Right kidney (tissue), 1 donor: ENCODE measurements around the gene EHD1.

ENCODE experiments used
- DNase-seq: peaks from one replicate; pipeline ENCODE4 v3.0.0-alpha.2; 2016

Gene EHD1

GRCh38 chr11:64911142-64911541 lies 32.7 kb upstream of the EHD1 start:
- DNase-seq = no peak

GRCh38 chr11:64910451-64911093 lies 32.2 kb upstream of the EHD1 start:
- no peak for DNase-seq

GRCh38 chr11:64909653-64910343 lies 31.4 kb upstream of the EHD1 start:
- DNase-seq = no peak

GRCh38 chr11:64908766-64909165 lies 30.3 kb upstream of the EHD1 start:
- no peak for DNase-seq

- no peak for DNase-seq
Measured at GRCh38 chr11:64906314-64906635, 27.9 kb upstream of the EHD1 start.

GRCh38 chr11:64905516-64906313 lies 27.3 kb upstream of the EHD1 start:
- DNase-seq = no peak

- no peak for DNase-seq
Measured at GRCh38 chr11:64903291-64903833, 24.9 kb upstream of the EHD1 start.

- no peak for DNase-seq
Measured at GRCh38 chr11:64902102-64902900, 23.9 kb upstream of the EHD1 start.

GRCh38 chr11:64900774-64901173 lies 22.4 kb upstream of the EHD1 start:
- DNase-seq = no peak

- DNase-seq = no peak
Measured at GRCh38 chr11:64900263-64900678, 21.9 kb upstream of the EHD1 start.

GRCh38 chr11:64898541-64898940 lies 20.1 kb upstream of the EHD1 start:
- DNase-seq = no peak

- DNase-seq = no peak
Measured at GRCh38 chr11:64898076-64898445, 19.6 kb upstream of the EHD1 start.

GRCh38 chr11:64897381-64898075 lies 19.1 kb upstream of the EHD1 start:
- no peak for DNase-seq

- no peak for DNase-seq
Measured at GRCh38 chr11:64896448-64897022, 18.1 kb upstream of the EHD1 start.

GRCh38 chr11:64894812-64895452 lies 16.5 kb upstream of the EHD1 start:
- no peak for DNase-seq

GRCh38 chr11:64894070-64894811 lies 15.8 kb upstream of the EHD1 start:
- peak; percentile 53 for DNase-seq

GRCh38 chr11:64893194-64894069 lies 15.0 kb upstream of the EHD1 start:
- no peak for DNase-seq

- DNase-seq = no peak
Measured at GRCh38 chr11:64892838-64893193, 14.4 kb upstream of the EHD1 start.

- no peak for DNase-seq
Measured at GRCh38 chr11:64892411-64892831, 14.0 kb upstream of the EHD1 start.
